Measurements from ENCODE around the gene RUSC2.
"Not testable (repeated sequence)": the region's sequence is repeated elsewhere in the genome, so short reads cannot be mapped to it uniquely, and the experiment has no call there.

RUSC2 gene

DNA sequence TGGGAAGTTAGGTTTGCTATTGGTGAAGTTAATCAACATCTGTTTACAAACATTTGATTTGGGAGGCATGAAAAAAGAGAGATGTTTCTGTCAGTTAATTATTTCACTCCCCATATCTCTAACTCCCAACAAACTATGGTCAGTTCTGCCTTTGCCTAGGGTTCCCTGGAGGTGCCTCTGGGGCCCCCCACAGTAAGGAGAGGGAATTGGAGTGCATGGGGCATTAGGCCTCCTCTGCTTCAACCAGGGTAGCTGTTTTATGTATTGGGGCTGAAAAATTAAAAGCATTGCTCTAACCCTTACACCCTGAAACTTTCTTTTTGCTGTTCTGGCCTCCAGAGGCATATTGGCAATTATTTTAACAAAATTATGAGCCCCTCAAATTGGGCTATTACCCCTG is 32.3 kb downstream of the RUSC2 start:
- Mint-ChIP-seq H3K4me3 (no peak overlapping the region), H3K9me3 (no peaks in the 10 kb centered on the region), H3K36me3 (no peaks in the 10 kb centered on the region), H3K27ac (no peak overlapping the region), H3K4me1 (peaks cover 9 to 20% of the 10 kb centered on the region in 2 donors), H3K27me3 (no peaks in the 10 kb centered on the region)
- no peak for DNase-seq
- no peak for ATAC-seq (replicated peaks)

DNA sequence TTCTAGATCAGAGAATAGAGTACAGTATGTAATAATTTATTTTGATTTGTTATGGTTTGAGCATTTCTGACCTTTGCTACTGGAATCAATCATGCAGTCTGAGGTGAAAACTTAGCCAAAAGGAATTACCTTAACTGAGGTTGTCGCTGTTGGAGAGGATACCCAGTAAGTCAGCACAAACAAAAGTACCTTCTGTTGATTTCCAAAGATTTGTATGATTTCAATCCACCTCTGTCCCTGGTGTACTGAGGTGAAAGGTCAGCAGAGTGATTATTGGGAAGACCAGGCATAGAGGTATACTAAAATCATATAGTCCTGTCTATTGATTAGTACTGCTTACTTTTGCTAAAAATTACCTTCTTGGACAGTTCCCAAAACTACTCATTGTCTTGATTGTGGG is 32.8 kb downstream of the RUSC2 start:
- no peak overlapping the region for H3K27ac Mint-ChIP-seq
- no peaks in the 10 kb centered on the region for H3K27me3 Mint-ChIP-seq
- DNase-seq: no peak

DNA sequence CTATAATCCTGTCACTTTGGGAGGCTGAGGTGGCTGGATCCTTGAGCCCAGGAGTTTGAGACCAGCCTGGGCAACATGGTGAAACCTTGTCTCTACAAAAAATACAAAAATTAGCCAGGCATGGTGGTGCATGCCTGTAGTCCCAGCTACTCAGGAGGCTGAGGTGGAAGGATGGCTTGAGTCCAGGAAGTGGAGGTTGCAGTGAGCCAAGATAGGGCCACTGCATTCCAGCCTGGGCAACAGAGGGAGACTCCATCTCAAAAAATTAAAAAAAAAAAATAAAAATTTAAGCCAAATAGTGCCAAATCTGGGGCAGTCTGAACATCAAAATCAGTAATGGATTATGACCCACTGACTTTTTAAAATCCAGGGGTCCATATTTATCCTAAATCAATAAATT is 33.6 kb downstream of the RUSC2 start:
- not testable (repeated sequence) for H3K9me3 Mint-ChIP-seq; H3K4me3 Mint-ChIP-seq; DNase-seq; H3K27ac Mint-ChIP-seq; ATAC-seq (replicated peaks); H3K36me3 Mint-ChIP-seq; H3K27me3 Mint-ChIP-seq
- H3K4me1 Mint-ChIP-seq: peaks cover 9 to 28% of the 10 kb centered on the region in 2 donors

More for the DNA sequence above, 32.8 kb downstream of the RUSC2 start:
- no peaks in the 10 kb centered on the region for H3K36me3 Mint-ChIP-seq
- peaks cover 9 to 24% of the 10 kb centered on the region in 2 donors for H3K4me1 Mint-ChIP-seq
- H3K9me3 Mint-ChIP-seq: no peaks in the 10 kb centered on the region
- no peak for ATAC-seq (replicated peaks)
- no peak overlapping the region for H3K4me3 Mint-ChIP-seq

DNA sequence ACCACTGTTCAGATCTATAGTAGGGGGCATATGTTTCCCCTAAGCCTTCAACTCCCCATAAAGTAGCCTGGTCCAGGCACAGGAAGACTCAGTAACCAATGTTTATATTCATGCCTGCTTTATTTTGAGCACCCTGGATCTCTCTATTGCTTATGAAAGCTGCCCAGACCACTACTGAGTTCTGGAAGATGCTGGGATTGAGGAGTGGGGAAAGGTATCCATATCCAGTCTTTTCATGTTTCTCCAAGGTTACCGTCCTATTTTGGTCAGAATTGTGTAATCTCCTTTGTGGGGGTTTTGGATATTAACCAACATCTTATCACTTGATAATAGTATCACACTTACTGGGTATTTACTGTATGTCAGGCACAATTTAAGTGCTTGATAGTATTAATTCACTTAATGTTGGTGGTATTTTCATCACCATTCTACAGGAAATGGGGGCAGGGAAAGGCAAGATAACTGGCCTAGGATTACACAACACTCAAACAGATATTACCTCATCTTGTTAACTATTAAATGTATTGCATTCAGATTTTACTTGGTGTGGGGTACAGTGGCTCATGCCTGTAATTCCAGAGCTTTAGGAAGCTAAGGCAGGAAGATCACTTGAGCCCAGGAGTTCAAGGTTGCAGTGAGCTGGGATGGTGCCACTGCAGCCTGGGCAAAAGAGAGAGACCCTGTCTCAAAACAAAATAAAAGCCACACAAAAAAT is 36.3 kb downstream of the RUSC2 start:
- Mint-ChIP-seq H3K4me1 (peaks cover 9 to 28% of the 10 kb centered on the region in 2 donors), H3K27ac (no peak overlapping the region), H3K27me3 (no peaks in the 10 kb centered on the region), H3K9me3 (no peaks in the 10 kb centered on the region), H3K36me3 (no peaks in the 10 kb centered on the region), H3K4me3 (no peak overlapping the region)
- ATAC-seq (replicated peaks) (no peak), DNase-seq (no peak)

DNA sequence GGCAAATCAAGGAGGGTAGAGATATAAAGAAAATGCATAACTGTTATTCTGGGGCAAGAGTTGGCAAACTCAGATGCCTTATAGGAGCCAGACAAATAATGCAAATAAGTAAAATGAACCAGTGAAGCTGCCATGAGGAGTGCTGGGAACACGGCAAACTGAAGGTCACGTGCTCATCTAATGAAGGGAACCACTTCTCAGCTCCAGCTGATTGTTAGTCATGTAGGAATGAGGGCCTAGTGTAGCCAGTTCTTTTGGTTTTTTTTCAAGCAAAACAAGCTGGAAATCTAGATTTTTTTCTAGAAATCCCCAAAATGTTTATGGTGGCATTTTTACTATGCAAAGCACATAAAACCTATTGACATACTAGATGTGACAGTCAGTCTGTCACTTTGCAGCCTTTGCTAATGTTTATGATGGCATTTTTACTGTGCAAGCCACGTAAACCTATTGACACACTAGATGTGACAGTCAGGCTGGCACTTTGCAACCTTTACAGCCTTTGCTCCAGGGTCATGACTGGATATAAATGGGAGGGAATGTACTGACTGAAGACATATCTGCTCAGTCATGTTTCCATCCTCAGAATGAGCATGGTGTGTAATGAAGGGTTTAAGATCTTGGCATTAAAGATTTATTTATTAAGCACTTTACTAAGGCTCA is 39.4 kb downstream of the RUSC2 start:
- H3K4me1 Mint-ChIP-seq: peaks cover 9 to 28% of the 10 kb centered on the region in 2 donors
- no peaks in the 10 kb centered on the region for H3K27me3 Mint-ChIP-seq
- H3K4me3 Mint-ChIP-seq: no peak overlapping the region
- no peaks in the 10 kb centered on the region for H3K36me3 Mint-ChIP-seq
- no peak overlapping the region for H3K27ac Mint-ChIP-seq
- ATAC-seq (replicated peaks) (no peak), DNase-seq (no peak)
- H3K9me3 Mint-ChIP-seq: no peaks in the 10 kb centered on the region

GRCh38 chr9:35533398-35533797 is 43.5 kb downstream of the RUSC2 start:
- peaks cover 0 to 6% of the 10 kb centered on the region in 2 donors for H3K27me3 Mint-ChIP-seq
- no peak for DNase-seq
- H3K4me3 Mint-ChIP-seq: no peak overlapping the region
- no peaks in the 10 kb centered on the region for H3K36me3 Mint-ChIP-seq
- ATAC-seq (replicated peaks): no peak
- H3K27ac Mint-ChIP-seq: no peak overlapping the region
- peaks cover 0 to 2% of the 10 kb centered on the region in 2 donors for H3K4me1 Mint-ChIP-seq
- no peaks in the 10 kb centered on the region for H3K9me3 Mint-ChIP-seq

DNA sequence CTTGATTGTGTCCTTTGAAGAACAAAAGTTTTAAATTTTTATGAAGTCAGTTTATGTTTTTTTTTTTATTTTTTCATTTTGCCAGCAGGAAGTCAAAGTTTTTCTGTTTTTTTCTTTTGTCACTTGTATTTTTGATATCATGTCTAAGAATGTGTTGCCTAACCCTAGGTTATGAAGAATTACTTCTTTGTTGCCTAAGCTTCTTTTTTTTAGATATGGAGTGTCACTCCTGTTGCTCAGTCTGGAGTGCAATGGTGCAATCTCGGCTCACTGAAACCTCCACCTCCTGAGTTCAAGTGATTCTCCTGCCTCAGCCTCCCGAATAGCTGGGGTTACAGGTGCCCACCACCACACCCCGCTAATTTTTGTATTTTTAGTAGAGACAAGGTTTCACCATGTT is 45.0 kb downstream of the RUSC2 start:
- H3K9me3 Mint-ChIP-seq; DNase-seq; H3K4me1 Mint-ChIP-seq; ATAC-seq (replicated peaks); H3K4me3 Mint-ChIP-seq; H3K36me3 Mint-ChIP-seq; H3K27ac Mint-ChIP-seq: not testable (repeated sequence)
- peaks cover 0 to 11% of the 10 kb centered on the region in 2 donors for H3K27me3 Mint-ChIP-seq

GRCh38 chr9:35537913-35538312 is 48.0 kb downstream of the RUSC2 start:
- Mint-ChIP-seq H3K9me3 (no peaks in the 10 kb centered on the region), H3K36me3 (no peaks in the 10 kb centered on the region), H3K27me3 (peaks cover 0 to 11% of the 10 kb centered on the region in 2 donors), H3K4me3 (no peak overlapping the region), H3K27ac (no peak overlapping the region), H3K4me1 (peaks cover 0 to 7% of the 10 kb centered on the region in 2 donors)
- no peak for DNase-seq
- ATAC-seq (replicated peaks): no peak

- Mint-ChIP-seq H3K4me3 (no peak overlapping the region), H3K36me3 (no peaks in the 10 kb centered on the region), H3K4me1 (peaks cover 0 to 7% of the 10 kb centered on the region in 2 donors), H3K27ac (no peak overlapping the region), H3K27me3 (peaks cover 0 to 11% of the 10 kb centered on the region in 2 donors), H3K9me3 (no peaks in the 10 kb centered on the region)
- DNase-seq (no peak), ATAC-seq (replicated peaks) (no peak)
These were observed 48.7 kb downstream of the RUSC2 start for GRCh38 chr9:35538361-35539234.

Data from stimulated activated naive B cell treated with anti-CD40 and anti-IgM and Interleukin-4, amounts not matched to agents 10 μg/mL and 1 μg/mL and 100 μg/mL, for 72 hours (primary cell).